Upper lobe of right lung (tissue), 1 donor: ENCODE results near the gene BAIAP2L2. TPM values are rescaled to one million over a fixed set of nuclear protein-coding genes. Genes with fewer than 3 reads are reported as not detected.
"Not testable (repeated sequence)": the region's sequence is repeated elsewhere in the genome, so short reads cannot be mapped to it uniquely, and the experiment has no call there.

Experiments used
- ATAC-seq: fragments of 200-7000 bp; cut with Tn5 transposase; one replicate; pipeline ENCODE4 v1.9.1; 2020; ENCODE audit warnings: mild to moderate bottlenecking, moderate library complexity
- DNase-seq: peaks from one replicate; pipeline ENCODE4 v3.0.0-alpha.2; 2020
- H3K27ac ChIP-seq: fragments of 200-600 bp; one replicate; pipeline ENCODE4 v1.8.0; 2022
- H3K27me3 ChIP-seq: fragments of 200-600 bp; one replicate; pipeline ENCODE4 v1.8.0; 2022; ENCODE audit warnings: mild to moderate bottlenecking
- H3K36me3 ChIP-seq: fragments of 200-600 bp; one replicate; pipeline ENCODE4 v1.8.0; 2022
- H3K4me1 ChIP-seq: fragments of 200-600 bp; one replicate; pipeline ENCODE4 v1.8.0; 2022
- H3K4me3 ChIP-seq: fragments of 200-600 bp; one replicate; pipeline ENCODE4 v1.8.0; 2022; ENCODE audit warnings: mild to moderate bottlenecking
- H3K9me3 ChIP-seq: fragments of 200-600 bp; one replicate; pipeline ENCODE4 v1.8.0; 2022
- CTCF ChIP-seq: fragments of 200-600 bp; IDR thresholded peaks from one replicate; pipeline ENCODE4 v1.8.0; 2022; ENCODE audit warnings: antibody characterized with exemption
- intact Hi-C: fragments of 100-400 bp; cut with DNase I; formaldehyde crosslinking; loops from one replicate; pipeline ENCODE4 v1.11.0; 2022
- total RNA-seq: library from RNA; stranded (reverse); fragmentation: NEBNext Ultra II Directional; extraction: Animal tissue kit (Norgen Biotek cat#: 25700); gene quantifications from one replicate; pipeline ENCODE4 v1.2.1, GENCODE V29; 2021
- donor health status: DM: no; HTN: yes; CAD: no; lungs with severe emphysema.

Gene BAIAP2L2
- total RNA-seq, 1 donor from 2014 or later, result 0.29 TPM

DNA sequence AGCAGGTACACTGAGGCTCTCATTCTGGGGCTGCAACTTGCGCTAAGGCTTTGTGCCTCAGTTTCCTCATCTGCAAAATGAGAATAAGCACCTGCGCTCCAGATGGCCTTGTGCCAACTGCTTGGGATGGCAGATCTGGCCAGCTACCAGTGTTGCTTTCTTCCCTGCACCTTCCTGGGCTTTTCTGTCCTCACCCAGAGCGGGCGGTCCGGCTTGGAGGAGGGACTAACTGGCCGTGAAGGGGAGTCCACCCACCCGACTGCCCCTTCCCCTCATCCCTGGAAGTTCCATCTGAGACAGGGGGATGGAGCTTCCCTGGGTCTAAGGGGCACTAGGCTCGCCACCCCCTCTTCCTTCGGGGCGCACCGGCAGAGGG is 30.0 kb downstream of the BAIAP2L2 start:
- no peaks in the 10 kb centered on the region for H3K36me3 ChIP-seq
- H3K9me3 ChIP-seq, result no peaks in the 10 kb centered on the region
- no peak for DNase-seq
- intact Hi-C loops, result no loop called here
- no peak for TF ChIP-seq CTCF
- H3K27ac ChIP-seq, result no peak overlapping the region
- H3K27me3 ChIP-seq, result peaks cover 28% of the 10 kb centered on the region
- H3K4me3 ChIP-seq, result peak overlapping the region; percentile 35
- peaks cover 20% of the 10 kb centered on the region for H3K4me1 ChIP-seq
- ATAC-seq, result no peak

GRCh38 chr22:38079804-38080203 is 30.7 kb downstream of the BAIAP2L2 start:
- no peak for DNase-seq
- no peak for ATAC-seq
- H3K9me3 ChIP-seq, result no peaks in the 10 kb centered on the region
- peaks cover 20% of the 10 kb centered on the region for H3K4me1 ChIP-seq
- no peak overlapping the region for H3K27ac ChIP-seq
- intact Hi-C loops, result no loop called here
- peaks cover 4% of the 10 kb centered on the region for H3K36me3 ChIP-seq
- peaks cover 28% of the 10 kb centered on the region for H3K27me3 ChIP-seq
- no peak overlapping the region for H3K4me3 ChIP-seq
- TF ChIP-seq CTCF, result no peak

GRCh38 chr22:38079208-38079607 is 31.3 kb downstream of the BAIAP2L2 start:
- not testable (repeated sequence) for DNase-seq

DNA sequence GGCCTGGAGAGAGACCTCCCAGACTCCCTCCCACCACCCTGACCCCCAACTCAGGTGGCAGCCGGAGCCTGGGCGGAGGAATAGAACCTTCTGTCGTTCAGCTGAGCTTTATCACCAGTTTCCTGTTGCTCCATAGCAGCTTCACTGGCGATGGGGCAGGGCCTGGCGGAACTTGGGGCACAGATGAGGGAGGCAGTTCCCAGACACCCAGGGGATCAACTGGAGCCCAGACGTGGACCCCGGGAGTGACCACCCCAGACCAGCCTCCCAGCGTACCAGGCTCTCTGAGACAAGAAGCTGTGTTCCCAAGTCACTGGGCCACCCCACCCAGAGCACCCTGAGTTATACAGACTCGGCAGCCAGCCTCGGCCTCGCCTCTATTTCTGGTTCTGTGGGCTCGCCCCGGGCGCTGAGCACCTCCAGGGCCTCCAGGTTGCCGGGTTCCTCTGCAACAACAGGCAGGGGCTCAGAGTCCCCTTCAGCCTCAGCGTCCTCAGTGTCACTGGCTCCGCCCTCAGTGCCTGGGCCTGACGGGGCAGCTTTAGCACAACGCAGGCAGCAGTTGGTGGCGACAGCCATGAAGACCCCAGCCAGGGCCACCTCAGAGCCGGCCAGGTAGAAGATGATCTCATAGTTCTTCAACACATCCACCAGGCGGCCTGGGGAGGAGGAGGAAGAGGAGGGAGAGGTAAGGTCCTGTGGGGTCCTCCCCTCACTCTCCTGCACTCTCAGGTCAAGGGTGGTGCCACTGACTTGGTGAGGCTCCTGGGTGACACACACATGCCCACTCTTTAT is 32.2 kb downstream of the BAIAP2L2 start:
- Histone ChIP-seq H3K36me3 (peaks cover 19% of the 10 kb centered on the region), H3K27me3 (peaks cover 27% of the 10 kb centered on the region), H3K27ac (no peak overlapping the region), H3K4me1 (peaks cover 20% of the 10 kb centered on the region), H3K9me3 (no peaks in the 10 kb centered on the region), H3K4me3 (no peak overlapping the region)
- ATAC-seq (no peak), DNase-seq (no peak)
- TF ChIP-seq CTCF, result no peak
- intact Hi-C loops, result no loop called here

More at GRCh38 chr22:38079208-38079607, 31.3 kb downstream of the BAIAP2L2 start:
- intact Hi-C loops, H3K36me3 ChIP-seq, H3K27ac ChIP-seq, ATAC-seq, H3K9me3 ChIP-seq, H3K4me3 ChIP-seq: not testable (repeated sequence)
- Histone ChIP-seq H3K27me3 (peaks cover 28% of the 10 kb centered on the region), H3K4me1 (peaks cover 20% of the 10 kb centered on the region)

GRCh38 chr22:38077595-38077994 is 32.9 kb downstream of the BAIAP2L2 start:
- intact Hi-C loops, result no loop called here
- peaks cover 25% of the 10 kb centered on the region for H3K36me3 ChIP-seq
- no peaks in the 10 kb centered on the region for H3K9me3 ChIP-seq
- H3K4me3 ChIP-seq, result no peak overlapping the region
- no peak for TF ChIP-seq CTCF
- H3K4me1 ChIP-seq, result peaks cover 18% of the 10 kb centered on the region
- H3K27ac ChIP-seq, result no peak overlapping the region
- no peak for DNase-seq
- H3K27me3 ChIP-seq, result peaks cover 21% of the 10 kb centered on the region
- no peak for ATAC-seq

DNA sequence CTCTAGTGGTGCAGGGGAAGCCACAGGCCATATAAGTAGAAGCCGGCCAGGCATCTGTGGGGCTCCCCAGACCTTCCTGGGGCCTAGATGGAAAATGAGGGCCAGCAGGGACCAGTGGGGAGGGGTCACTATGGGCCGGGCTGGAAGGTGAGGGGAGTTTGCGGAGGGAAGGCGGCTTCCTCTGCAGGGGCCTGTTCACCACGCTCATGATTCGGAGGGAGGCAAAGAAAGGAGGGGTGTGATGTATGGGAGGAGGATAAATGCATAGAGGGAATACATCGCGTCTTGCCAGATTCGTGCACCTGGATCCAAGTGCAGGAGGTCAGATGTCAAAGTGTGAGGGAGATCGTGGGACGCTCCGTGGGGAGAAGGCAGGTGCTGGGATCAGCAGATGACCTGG is 33.4 kb downstream of the BAIAP2L2 start:
- Histone ChIP-seq H3K36me3 (peaks cover 29% of the 10 kb centered on the region), H3K9me3 (no peaks in the 10 kb centered on the region), H3K4me1 (peaks cover 13% of the 10 kb centered on the region), H3K27ac (no peak overlapping the region), H3K27me3 (peaks cover 16% of the 10 kb centered on the region), H3K4me3 (no peak overlapping the region)
- no peak for DNase-seq
- intact Hi-C loops, result no loop called here
- TF ChIP-seq CTCF, result no peak
- ATAC-seq, result no peak
